ENCODE measurements around the gene PGBD5.

Gene PGBD5

DNA sequence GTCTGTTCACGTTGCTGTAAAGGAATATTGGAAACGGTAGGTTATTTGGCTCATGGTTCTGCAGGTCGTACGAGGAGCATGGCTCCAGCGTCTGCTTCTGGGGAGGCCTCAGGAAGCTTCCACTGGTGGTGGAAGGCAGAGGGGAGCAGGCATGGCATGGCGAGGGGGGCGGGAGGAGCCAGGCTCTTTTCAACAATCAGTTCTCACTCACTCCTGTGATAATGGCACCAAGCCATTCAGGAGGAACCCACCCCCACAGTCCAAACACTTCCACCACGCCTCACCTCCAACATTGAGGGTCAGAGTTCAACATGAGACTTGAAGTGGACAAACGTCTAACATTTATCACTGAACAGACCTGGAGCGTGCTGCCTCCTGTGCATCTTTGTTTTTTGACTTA is 141.2 kb downstream of the PGBD5 start:
- H3K36me3 ChIP-seq = peaks cover 5% of the 10 kb centered on the region; the same call in 1 of the 2 replicates
- no peaks in the 10 kb centered on the region for H3K27me3 ChIP-seq
- no peak overlapping the region for H3K4me3 ChIP-seq (ENCODE audit: low read depth, low read length)
- TF ChIP-seq, protein P1, sequence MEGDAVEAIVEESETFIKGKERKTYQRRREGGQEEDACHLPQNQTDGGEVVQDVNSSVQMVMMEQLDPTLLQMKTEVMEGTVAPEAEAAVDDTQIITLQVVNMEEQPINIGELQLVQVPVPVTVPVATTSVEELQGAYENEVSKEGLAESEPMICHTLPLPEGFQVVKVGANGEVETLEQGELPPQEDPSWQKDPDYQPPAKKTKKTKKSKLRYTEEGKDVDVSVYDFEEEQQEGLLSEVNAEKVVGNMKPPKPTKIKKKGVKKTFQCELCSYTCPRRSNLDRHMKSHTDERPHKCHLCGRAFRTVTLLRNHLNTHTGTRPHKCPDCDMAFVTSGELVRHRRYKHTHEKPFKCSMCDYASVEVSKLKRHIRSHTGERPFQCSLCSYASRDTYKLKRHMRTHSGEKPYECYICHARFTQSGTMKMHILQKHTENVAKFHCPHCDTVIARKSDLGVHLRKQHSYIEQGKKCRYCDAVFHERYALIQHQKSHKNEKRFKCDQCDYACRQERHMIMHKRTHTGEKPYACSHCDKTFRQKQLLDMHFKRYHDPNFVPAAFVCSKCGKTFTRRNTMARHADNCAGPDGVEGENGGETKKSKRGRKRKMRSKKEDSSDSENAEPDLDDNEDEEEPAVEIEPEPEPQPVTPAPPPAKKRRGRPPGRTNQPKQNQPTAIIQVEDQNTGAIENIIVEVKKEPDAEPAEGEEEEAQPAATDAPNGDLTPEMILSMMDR (IDR thresholded peaks at IDR 0.05; ENCODE audit: low read depth, low read length) = no peak
- no peaks in the 10 kb centered on the region for H3K4me1 ChIP-seq
- DNase-seq = no peak
- no peaks in the 10 kb centered on the region for H3K9me3 ChIP-seq

DNA sequence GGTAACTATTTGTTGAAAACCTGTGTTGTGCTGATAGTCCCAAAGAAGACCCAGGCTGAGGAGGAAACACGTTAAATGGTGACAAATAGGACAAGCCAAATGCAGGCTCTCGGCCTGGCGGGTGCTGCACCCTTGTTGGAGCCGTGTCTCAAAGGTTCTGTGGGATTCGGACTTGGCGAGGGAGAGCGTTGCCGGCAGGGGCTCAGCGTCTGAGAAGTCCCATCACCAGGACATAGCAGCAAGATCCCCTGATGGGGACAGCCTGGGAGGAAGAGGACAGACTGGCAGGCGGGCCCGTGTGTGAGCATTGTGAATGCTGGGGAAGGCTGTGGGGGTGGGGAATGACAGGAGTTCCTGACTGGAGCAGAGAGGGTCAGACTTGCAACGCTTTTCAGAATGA is 142.5 kb downstream of the PGBD5 start:
- H3K27me3 ChIP-seq = no peaks in the 10 kb centered on the region
- DNase-seq = no peak
- H3K36me3 ChIP-seq = peaks cover 5% of the 10 kb centered on the region; the same call in 1 of the 2 replicates
- H3K4me3 ChIP-seq (ENCODE audit: low read depth, low read length) = no peak overlapping the region
- no peaks in the 10 kb centered on the region for H3K4me1 ChIP-seq
- TF ChIP-seq, protein P1 (IDR thresholded peaks at IDR 0.05; ENCODE audit: low read depth, low read length) = no peak
- no peaks in the 10 kb centered on the region for H3K9me3 ChIP-seq

DNA sequence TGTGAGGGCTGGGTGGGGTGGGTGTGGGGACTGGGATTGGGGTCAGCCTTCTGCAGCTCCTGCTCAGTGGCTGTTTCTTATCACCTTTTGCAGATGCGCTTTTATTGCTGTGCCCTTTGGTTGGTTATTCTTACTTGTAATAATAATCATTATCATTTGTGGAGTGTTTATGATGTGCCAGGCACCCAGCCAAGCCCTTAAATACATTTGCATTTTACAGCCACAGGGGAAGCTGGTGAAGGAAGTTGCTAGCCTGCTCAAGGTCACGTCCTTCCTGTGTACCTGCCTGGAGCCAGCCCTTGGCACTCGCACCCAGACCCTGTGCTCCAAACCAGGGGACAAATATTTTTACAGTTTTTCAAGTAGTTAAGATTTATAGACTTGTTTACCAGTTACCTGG is 144.0 kb downstream of the PGBD5 start:
- Histone ChIP-seq H3K4me1 (no peaks in the 10 kb centered on the region), H3K27me3 (no peaks in the 10 kb centered on the region), H3K9me3 (no peaks in the 10 kb centered on the region), H3K4me3 (ENCODE audit: low read depth, low read length) (no peak overlapping the region), H3K36me3 (peaks cover 5% of the 10 kb centered on the region; the same call in 1 of the 2 replicates)
- no peak for DNase-seq
- TF ChIP-seq, protein P1 (IDR thresholded peaks at IDR 0.05; ENCODE audit: low read depth, low read length) = no peak

DNA sequence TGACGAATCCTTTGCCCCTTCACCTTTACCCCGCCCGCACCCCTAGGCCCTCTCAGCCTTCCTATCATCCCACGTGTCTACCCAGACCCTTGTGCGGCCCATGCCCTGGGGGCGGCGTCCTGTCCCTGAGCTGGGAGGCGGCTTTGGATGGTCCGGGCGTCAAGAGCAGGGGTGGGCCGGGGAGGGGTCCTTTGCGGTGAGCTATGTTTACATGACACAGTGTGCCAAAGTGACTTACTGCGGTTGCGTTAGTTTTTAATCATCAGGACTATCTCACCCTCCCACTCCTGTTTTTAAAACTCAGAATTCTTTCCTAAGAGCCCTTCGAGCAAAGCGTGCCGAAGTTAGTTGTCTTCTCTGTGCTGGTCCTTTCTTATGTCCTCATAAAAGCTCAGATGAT is 144.6 kb downstream of the PGBD5 start:
- Histone ChIP-seq H3K4me3 (ENCODE audit: low read depth, low read length) (no peak overlapping the region), H3K36me3 (peaks cover 6% of the 10 kb centered on the region), H3K4me1 (no peaks in the 10 kb centered on the region), H3K9me3 (no peaks in the 10 kb centered on the region), H3K27me3 (no peaks in the 10 kb centered on the region)
- DNase-seq = no peak
- TF ChIP-seq, protein P1 (IDR thresholded peaks at IDR 0.05; ENCODE audit: low read depth, low read length) = no peak

DNA sequence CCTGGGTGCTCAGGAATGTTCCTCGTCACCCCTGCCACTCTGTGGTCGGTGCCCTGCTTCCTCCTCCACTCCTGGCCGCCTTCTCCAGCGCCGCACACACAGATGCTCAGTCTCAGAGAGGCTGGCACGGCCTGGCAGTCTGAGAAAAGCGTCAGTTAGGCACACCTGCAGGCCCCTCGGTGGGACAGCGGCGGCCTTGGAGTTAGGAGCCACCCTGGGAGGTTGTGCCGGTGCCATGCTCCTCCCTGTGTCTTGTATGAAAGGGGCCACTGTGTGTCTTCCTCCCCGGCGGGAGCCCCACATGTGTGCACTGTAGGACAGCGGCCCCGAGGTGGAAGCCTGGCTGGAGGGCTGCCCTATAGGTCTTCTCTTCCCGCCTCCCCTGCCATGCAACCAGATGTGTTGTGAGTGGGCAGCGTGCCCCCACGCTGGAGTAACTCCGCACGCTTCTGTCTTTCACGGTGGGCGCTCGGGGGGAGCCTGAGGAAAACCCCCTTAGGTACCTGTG is 145.2 kb downstream of the PGBD5 start:
- TF ChIP-seq, protein P1 (IDR thresholded peaks at IDR 0.05; ENCODE audit: low read depth, low read length) = no peak
- no peak for DNase-seq
- H3K9me3 ChIP-seq = no peaks in the 10 kb centered on the region
- no peak overlapping the region for H3K4me3 ChIP-seq (ENCODE audit: low read depth, low read length)
- H3K27me3 ChIP-seq = no peaks in the 10 kb centered on the region
- no peaks in the 10 kb centered on the region for H3K4me1 ChIP-seq
- H3K36me3 ChIP-seq = peaks cover 12% of the 10 kb centered on the region

DNA sequence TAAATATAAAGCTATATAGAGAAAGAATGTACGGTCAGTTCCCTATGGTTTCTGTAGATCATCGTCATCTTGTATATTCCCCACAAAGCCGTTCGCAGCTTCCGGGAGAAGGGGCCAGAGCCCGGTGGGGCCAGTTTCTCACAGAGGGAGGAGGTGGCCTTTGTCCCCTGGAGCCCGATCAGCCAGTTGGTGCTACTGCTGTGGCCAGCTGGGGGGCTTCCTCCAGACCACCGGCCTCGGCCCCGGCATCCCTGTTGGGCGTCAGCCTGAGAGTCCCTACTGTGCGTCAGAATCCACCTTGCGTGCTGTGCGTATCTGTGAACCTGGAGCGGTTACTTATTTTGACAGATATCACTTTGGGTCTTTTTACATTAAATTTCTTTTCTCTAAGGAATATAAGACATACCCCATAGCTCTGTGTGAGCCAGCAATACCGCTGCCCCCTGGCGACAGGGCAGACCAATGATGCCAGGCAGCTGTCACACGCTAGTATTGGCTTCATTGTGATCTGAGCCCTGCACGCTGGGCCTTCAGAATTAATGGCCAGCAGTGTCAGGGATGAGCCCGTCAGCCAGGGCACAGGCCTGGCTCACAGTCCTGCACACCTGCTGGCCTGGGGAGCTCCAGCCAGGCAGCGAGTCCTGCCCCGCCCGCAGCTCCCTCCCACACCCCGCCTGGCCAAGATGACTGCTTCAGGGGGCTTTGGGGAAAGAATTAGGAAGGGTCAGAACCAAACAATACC is 145.9 kb downstream of the PGBD5 start:
- no peak for DNase-seq

More for the DNA sequence above, 145.9 kb downstream of the PGBD5 start:
- Histone ChIP-seq H3K27me3 (no peaks in the 10 kb centered on the region), H3K4me3 (ENCODE audit: low read depth, low read length) (no peak overlapping the region), H3K9me3 (no peaks in the 10 kb centered on the region), H3K4me1 (no peaks in the 10 kb centered on the region), H3K36me3 (peaks cover 13% of the 10 kb centered on the region)
- TF ChIP-seq, protein P1 (IDR thresholded peaks at IDR 0.05; ENCODE audit: low read depth, low read length) = no peak

All from BE2C (cell line).